Measurements from ENCODE around the gene SRRM4. TPM values are rescaled to one million over a fixed set of nuclear protein-coding genes. Genes with fewer than 3 reads are reported as not detected.

Gene SRRM4
- total RNA-seq (2014; rRNA removed; shearing (Covaris generic); ENCODE audit: low replicate concordance), result not detected in 2 replicates

DNA sequence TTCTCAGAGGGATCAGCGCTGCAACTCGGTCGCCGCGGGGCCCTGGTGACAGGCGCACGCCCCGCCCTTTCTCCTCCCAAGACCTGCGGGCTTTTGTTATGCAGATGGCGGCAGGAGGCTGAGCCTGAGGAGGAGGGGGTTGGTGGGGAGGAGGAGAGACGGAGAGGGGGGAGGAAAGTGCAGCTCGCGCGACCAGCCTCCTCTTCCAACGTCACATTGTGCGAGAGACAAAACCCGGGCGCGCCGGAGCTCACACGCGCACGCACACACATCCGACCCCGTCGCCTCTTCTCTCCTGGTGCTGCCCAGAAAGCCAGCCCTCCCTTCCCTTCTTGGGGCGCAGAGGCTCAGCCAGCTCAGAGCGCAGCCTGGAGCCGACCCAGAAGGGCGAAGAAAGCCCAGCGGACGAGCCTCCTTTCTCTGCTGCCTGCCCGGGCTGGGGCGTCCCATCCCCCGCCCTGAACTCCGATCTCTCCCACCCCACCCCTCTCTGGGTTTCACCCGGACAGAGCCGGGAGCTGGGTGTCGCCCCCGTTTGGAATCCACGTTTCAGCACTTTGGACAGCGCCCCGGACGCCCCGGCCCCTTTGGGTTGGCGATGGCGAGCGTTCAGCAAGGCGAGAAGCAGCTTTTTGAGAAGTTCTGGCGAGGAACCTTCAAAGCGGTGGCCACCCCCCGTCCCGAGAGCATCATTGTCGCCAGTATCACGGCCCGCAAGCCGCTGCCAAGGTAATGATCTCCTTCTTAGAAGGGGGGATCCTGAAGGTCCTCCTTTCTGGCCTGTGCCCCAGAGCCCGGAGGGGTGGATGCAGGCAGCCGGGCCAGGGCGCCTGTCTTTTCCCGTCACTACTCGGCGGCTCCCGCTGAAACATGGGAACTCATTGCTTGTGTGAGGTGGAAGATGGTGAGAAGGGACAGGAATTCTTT lies at the start of gene SRRM4:
Gene SRRM4 (plus strand): TSS at position 257 of the 927 bp plus-strand sequence. CDS start 342 bp downstream, at position 599.
- in situ Hi-C loops (cut with HindIII; ENCODE audit: low pct_unique_long_range_greater_than_20kb, low sequenced_read_pairs), result no loop called here
- no peak for DNase-seq (ENCODE audit: low read depth)

GRCh38 chr12:118946256-118946655 lies 35.1 kb upstream of the SRRM4 start:
- in situ Hi-C loops (cut with HindIII; ENCODE audit: low pct_unique_long_range_greater_than_20kb, low sequenced_read_pairs), result no loop called here
- no peak for DNase-seq (ENCODE audit: low read depth)

GRCh38 chr12:118958520-118958919 lies 22.8 kb upstream of the SRRM4 start:
- in situ Hi-C loops (cut with HindIII; ENCODE audit: low pct_unique_long_range_greater_than_20kb, low sequenced_read_pairs), result no loop called here
- no peak for DNase-seq (ENCODE audit: low read depth)

DNA sequence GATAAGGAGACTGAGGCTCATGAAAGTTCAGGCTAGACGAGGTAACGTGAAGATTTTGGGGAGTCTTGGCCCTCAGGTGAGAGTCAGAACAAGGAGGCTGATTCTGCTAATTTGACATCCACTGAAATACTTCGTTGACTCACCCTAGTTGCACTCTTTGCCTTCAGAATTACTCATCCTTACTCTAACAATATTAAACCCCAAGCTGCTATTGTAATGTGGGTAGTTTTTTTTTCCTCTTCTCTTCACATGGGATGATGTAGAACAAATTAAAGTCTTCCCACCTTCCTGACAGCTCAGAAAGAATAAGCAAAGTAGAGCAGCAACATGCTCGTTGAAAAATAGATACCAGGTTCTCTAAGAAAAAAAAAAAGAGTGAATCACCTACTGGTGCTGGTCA lies 22.0 kb upstream of the SRRM4 start:
- in situ Hi-C loops (cut with HindIII; ENCODE audit: low pct_unique_long_range_greater_than_20kb, low sequenced_read_pairs), result no loop called here
- DNase-seq (ENCODE audit: low read depth), result no peak

GRCh38 chr12:118959985-118960560 lies 21.3 kb upstream of the SRRM4 start:
- in situ Hi-C loops (cut with HindIII; ENCODE audit: low pct_unique_long_range_greater_than_20kb, low sequenced_read_pairs), result no loop called here

DNA sequence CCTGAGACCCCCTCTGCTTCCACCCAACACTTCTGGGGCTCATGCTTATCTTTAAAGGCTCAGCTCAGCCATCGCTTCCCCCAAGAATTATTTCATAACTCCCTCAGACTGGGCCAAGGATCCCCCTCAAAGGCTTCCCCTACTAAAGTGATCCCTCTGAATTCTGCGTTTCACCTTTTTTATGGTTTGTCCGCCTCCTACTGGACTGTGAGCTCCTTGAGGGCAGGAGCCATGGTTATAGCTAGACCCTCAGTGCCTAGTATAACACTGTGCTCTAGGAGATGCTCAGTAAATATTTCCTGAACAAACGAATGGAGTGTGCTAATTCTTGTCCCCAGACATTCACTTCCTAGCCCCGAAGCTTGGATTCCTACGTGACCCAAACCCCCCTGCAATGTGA lies 20.5 kb upstream of the SRRM4 start:
- DNase-seq (ENCODE audit: low read depth), result no peak
- in situ Hi-C loops (cut with HindIII; ENCODE audit: low pct_unique_long_range_greater_than_20kb, low sequenced_read_pairs), result no loop called here

More at GRCh38 chr12:118959985-118960560, 21.3 kb upstream of the SRRM4 start:
- no peak for DNase-seq (ENCODE audit: low read depth)

- in situ Hi-C loops (cut with HindIII; ENCODE audit: low pct_unique_long_range_greater_than_20kb, low sequenced_read_pairs), result no loop called here
- DNase-seq (ENCODE audit: low read depth), result no peak
Observed at GRCh38 chr12:118964988-118965387, 16.4 kb upstream of the SRRM4 start.

DNA sequence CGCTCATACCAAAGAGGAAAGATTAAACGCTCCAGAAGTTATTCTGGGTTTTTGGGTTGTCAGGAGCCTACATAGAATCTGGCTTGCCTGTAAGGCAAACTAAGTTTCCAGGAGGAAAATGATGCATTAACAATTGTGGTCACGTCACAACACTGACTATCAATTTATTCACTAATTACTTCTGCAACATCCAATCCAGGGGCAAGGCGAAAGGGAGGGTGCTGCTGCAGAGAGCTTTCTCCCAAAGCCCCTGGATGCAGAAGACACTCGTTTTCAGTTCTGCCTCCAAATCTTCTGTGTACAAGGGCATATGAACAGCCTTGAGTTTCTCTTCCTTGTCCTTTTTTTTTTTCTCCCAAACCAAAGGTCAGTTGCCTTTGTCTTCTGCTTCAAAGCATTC lies 10.5 kb upstream of the SRRM4 start:
- DNase-seq (ENCODE audit: low read depth), result no peak
- in situ Hi-C loops (cut with HindIII; ENCODE audit: low pct_unique_long_range_greater_than_20kb, low sequenced_read_pairs), result no loop called here

DNA sequence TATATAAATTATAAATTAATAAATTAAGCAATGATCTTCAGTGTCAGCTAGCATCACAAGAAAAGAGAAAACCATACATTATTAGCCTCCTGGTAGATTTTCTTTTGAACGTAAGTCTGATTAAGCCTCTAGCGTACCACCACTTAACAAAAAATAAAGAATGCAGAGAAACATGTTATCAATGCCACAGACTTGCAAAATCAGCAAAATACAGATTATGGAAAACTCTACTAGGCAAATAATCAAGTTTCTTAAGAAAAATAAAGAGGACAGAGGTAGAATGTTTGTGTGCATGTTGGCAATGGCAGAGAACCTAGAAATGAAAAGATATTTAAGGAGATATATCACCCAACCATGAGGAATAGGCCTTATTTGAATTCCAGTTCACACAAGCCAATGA lies 8.4 kb upstream of the SRRM4 start:
- no peak for DNase-seq (ENCODE audit: low read depth)
- in situ Hi-C loops (cut with HindIII; ENCODE audit: low pct_unique_long_range_greater_than_20kb, low sequenced_read_pairs), result no loop called here

GRCh38 chr12:118979763-118980406 lies 1.5 kb upstream of the SRRM4 start:
- in situ Hi-C loops (cut with HindIII; ENCODE audit: low pct_unique_long_range_greater_than_20kb, low sequenced_read_pairs), result no loop called here
- DNase-seq (ENCODE audit: low read depth), result peak; percentile 15

DNA sequence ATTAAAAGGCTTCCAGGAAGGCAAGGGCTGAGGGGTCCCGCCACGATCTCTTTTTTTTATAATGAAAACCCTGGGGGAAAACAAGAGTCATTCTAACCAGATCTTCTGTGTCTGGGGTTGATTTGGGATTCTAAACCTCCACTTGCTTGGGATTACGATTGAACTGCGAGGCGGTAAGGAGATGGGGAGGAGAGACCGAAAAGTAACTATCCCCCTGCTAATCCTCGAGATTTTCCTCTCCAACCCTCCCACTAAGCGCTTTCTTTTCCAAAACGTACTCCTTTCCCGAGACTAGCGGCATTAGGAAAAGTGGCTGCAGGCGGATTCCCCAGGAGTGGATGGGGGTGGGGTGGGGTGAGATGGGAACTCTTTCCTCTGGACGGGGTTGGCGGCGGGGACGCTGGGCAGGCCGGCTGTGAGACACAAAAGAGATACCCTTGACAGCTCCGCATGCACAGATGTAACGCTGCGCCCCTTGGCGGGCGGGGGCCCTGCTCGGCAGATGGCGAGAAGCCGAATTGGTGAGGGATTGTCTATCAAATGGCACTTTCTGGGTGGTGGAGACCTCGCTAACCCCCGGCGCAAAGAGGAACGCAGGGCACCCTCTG lies 830 bp upstream of the SRRM4 start:
- in situ Hi-C loops (cut with HindIII; ENCODE audit: low pct_unique_long_range_greater_than_20kb, low sequenced_read_pairs), result no loop called here
- DNase-seq (ENCODE audit: low read depth), result no peak

DNA sequence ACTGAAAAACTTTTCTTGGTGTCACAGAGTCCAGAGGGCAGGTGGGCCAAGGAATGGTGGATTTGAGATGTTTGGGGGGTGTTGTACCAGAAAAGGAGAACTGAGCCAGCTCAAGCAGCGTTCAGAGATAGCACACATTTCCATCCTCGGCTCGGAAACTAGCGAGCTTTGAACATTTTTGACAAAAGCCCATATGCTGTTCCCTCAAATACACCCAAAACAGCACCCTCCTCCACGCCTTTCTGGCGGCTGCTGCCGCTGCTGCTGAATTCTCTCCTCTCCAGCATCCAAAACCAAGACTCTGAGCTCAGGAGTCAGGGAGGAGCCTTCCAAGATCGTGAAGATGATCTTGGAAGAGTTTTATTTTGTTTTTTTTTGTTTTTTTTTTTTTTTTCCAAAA lies 961 bp downstream of the SRRM4 start:
- no peak for DNase-seq (ENCODE audit: low read depth)
- in situ Hi-C loops (cut with HindIII; ENCODE audit: low pct_unique_long_range_greater_than_20kb, low sequenced_read_pairs), result no loop called here

- in situ Hi-C loops (cut with HindIII; ENCODE audit: low pct_unique_long_range_greater_than_20kb, low sequenced_read_pairs), result no loop called here
Observed at GRCh38 chr12:118982984-118983761, 1.8 kb downstream of the SRRM4 start.

DNA sequence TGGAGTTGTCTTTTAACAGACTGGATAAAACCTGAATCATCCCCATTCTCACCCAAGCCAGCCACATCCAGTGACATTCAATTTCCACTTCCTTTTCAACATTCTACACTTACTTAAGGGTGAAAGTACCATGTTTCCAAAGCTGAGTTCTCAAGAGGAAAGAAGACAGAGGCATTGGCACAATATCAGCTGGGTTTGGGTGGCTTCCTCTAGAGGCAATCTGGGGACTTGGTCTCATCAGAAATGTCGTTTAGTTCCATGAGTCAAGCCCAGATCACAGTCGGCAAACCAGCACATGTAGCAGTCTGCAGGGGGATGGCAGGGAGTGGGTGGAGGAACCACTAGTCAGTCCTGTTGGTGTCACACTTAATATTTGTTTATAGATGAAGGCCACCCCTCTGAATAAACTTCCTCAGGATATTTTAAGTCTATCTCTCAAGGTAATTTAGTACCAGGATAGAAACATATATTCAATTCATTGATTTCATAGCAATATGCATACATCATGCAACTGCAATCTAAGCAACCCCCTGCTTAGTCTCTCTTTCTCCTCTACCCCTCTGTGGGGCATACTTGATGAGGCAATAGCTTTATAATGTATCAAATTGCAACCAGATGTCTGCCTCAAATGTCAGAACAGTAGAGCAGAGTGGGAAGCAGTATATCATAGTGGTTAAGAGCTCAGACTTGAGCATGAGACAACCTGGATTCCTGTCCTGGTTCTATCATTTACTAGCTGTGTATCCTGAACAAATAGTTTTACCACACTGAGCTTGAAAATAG lies 3.0 kb downstream of the SRRM4 start:
- no peak for DNase-seq (ENCODE audit: low read depth)
- in situ Hi-C loops (cut with HindIII; ENCODE audit: low pct_unique_long_range_greater_than_20kb, low sequenced_read_pairs), result no loop called here

More at GRCh38 chr12:118982984-118983761, 1.8 kb downstream of the SRRM4 start:
- DNase-seq (ENCODE audit: low read depth), result no peak

- in situ Hi-C loops (cut with HindIII; ENCODE audit: low pct_unique_long_range_greater_than_20kb, low sequenced_read_pairs), result no loop called here
Observed at GRCh38 chr12:118986050-118986449, 4.7 kb downstream of the SRRM4 start.

GRCh38 chr12:118999107-118999506 lies 17.8 kb downstream of the SRRM4 start:
- in situ Hi-C loops (cut with HindIII; ENCODE audit: low pct_unique_long_range_greater_than_20kb, low sequenced_read_pairs), result no loop called here
- DNase-seq (ENCODE audit: low read depth), result no peak

More at GRCh38 chr12:118986050-118986449, 4.7 kb downstream of the SRRM4 start:
- DNase-seq (ENCODE audit: low read depth), result no peak

GRCh38 chr12:119005085-119005484 lies 23.7 kb downstream of the SRRM4 start:
- in situ Hi-C loops (cut with HindIII; ENCODE audit: low pct_unique_long_range_greater_than_20kb, low sequenced_read_pairs), result no loop called here
- no peak for DNase-seq (ENCODE audit: low read depth)
